HCT116 (cell line): ENCODE data around the gene PPARGC1A. TPM values are rescaled to one million over a fixed set of nuclear protein-coding genes. Genes with fewer than 3 reads are reported as not detected.

Source experiments
- ATAC-seq: fragments of 200-7000 bp; cut with Tn5 transposase; 2 replicates; pipeline ENCODE4 v1.9.1; 2020; ENCODE audit warnings: mild to moderate bottlenecking, moderate library complexity
- BruUV-seq: library from RNA; stranded (reverse); fragments of 400-500 nt; replicated peaks from 2 replicates; lab custom pipeline; 2021; lab: Mats Ljungman, UMichigan
- CTCF ChIA-PET: fragments of 300-600 bp; sonication (Branson Sonifier 250); formaldehyde crosslinking; loops from one replicate; lab custom pipeline; 2021; ENCODE audit warnings: antibody characterized with exemption; lab: Charles Lee
- POLR2A ChIA-PET: fragments of 300-600, 350-600 bp; sonication (Branson Sonifier 250); formaldehyde crosslinking; loops from one replicate; lab custom pipeline; 2021; ENCODE audit warnings: antibody characterized with exemption; lab: Charles Lee
- RAD21 ChIA-PET, 2 experiments: fragments of 300-600 bp; sonication (Branson Sonifier 250); formaldehyde crosslinking; loops; one replicate each; lab custom pipeline; 2023; ENCODE audit warnings: low total read pairs in 2 of 2; ENCODE audit not compliant: uncharacterized antibody in 2 of 2, unreplicated experiment in 2 of 2, low non-redundant PET in 1 of 2; lab: Charles Lee
- DNase-seq: peaks from one replicate; pipeline ENCODE4 v3.0.0-alpha.2; 2010; ENCODE audit warnings: low read depth, low spot score
- H2AFZ ChIP-seq: fragments of 200-600 bp; shearing (Covaris generic), sonication (generic); 2 replicates; pipeline ENCODE4 v1.6.1; 2017; ENCODE audit warnings: low read depth, mixed run types, mixed read lengths, antibody characterized with exemption, low read length; ENCODE audit not compliant: poor library complexity, severe bottlenecking
- H3K27ac ChIP-seq: 2 replicates; pipeline ENCODE4 v1.5.1; 2012; ENCODE audit warnings: low read depth, low read length
- H3K27me3 ChIP-seq: fragments of 200-600 bp; sonication (generic); 2 replicates; pipeline ENCODE4 v1.6.1; 2016; ENCODE audit warnings: mixed run types, low read length, mixed read lengths; ENCODE audit not compliant: insufficient read depth
- H3K36me3 ChIP-seq, 2 experiments: fragments of 200-500 bp in 1 of 2; fragments of 200-600 bp in 1 of 2; sonication (Bioruptor generic) in 1 of 2; sonication (generic) in 1 of 2; 2 replicates each; pipeline versions ENCODE4 v1.5.1 to v1.6.1; 2014 to 2016; ENCODE audit warnings: low read length in 2 of 2, inconsistent platforms in 1 of 2, mixed read lengths in 1 of 2, mixed run types in 1 of 2; ENCODE audit not compliant: insufficient read depth in 2 of 2, control insufficient read depth in 1 of 2
- H3K4me1 ChIP-seq, 2 experiments: fragments of 200-600 bp in 1 of 2; sonication (generic) in 1 of 2; 2 replicates each; pipeline versions ENCODE4 v1.5.1 to v1.6.1; 2012 to 2017; ENCODE audit warnings: low read length in 2 of 2, inconsistent platforms in 1 of 2, mild to moderate bottlenecking in 1 of 2, mixed read lengths in 1 of 2, mixed run types in 1 of 2, moderate library complexity in 1 of 2; ENCODE audit not compliant: insufficient read depth in 2 of 2, control insufficient read depth in 1 of 2
- H3K4me2 ChIP-seq: fragments of 200-600 bp; sonication (generic); 2 replicates; pipeline ENCODE4 v1.6.1; 2017; ENCODE audit warnings: mixed run types, low read length, mixed read lengths
- H3K4me3 ChIP-seq, 2 experiments: fragments of 200-600 bp in 1 of 2; sonication (generic) in 1 of 2; replicated peaks in 1 of 2; 2 replicates each; pipeline ENCODE4 v1.5.1; 2011 to 2016; ENCODE audit warnings: low read length in 2 of 2, control low read depth in 1 of 2, low read depth in 1 of 2, mild to moderate bottlenecking in 1 of 2, mixed read lengths in 1 of 2, mixed run types in 1 of 2
- H3K79me2 ChIP-seq: fragments of 200-600 bp; sonication (generic); 2 replicates; pipeline ENCODE4 v1.6.1; 2017; ENCODE audit warnings: mild to moderate bottlenecking, mixed run types, low read length, moderate library complexity, mixed read lengths; ENCODE audit not compliant: insufficient read depth
- H3K9ac ChIP-seq: fragments of 200-600 bp; sonication (generic); 2 replicates; pipeline ENCODE4 v1.6.1; 2016; ENCODE audit warnings: low read length, mixed read lengths
- H3K9me2 ChIP-seq: fragments of 200-600 bp; sonication (generic), shearing (Covaris generic); 2 replicates; pipeline ENCODE4 v1.6.1; 2017; ENCODE audit warnings: mixed run types, mild to moderate bottlenecking, moderate library complexity; ENCODE audit not compliant: insufficient read depth
- H3K9me3 ChIP-seq, 2 experiments: fragments of 200-500 bp in 1 of 2; fragments of 200-600 bp in 1 of 2; sonication (Bioruptor generic) in 1 of 2; sonication (generic) in 1 of 2; 2 replicates each; pipeline ENCODE4 v1.6.1; 2014 to 2017; ENCODE audit warnings: low read length in 2 of 2, mixed read lengths in 2 of 2, inconsistent platforms in 1 of 2, low read depth in 1 of 2, mild to moderate bottlenecking in 1 of 2, mixed run types in 1 of 2, moderate library complexity in 1 of 2; ENCODE audit not compliant: control insufficient read depth in 1 of 2, insufficient read depth in 1 of 2
- H4K20me1 ChIP-seq: fragments of 200-600 bp; sonication (generic), shearing (Covaris generic); 2 replicates; pipeline ENCODE4 v1.6.1; 2017; ENCODE audit warnings: mixed run types, mild to moderate bottlenecking, moderate library complexity; ENCODE audit not compliant: insufficient read depth
- CBX3 ChIP-seq: IDR thresholded peaks from 2 replicates; pipeline ENCODE4 v1.6.1; 2012; ENCODE audit warnings: low read depth
- CTCF ChIP-seq, 3 experiments: fragments of 200-600 bp in 1 of 3; sonication (generic) in 1 of 3; IDR thresholded peaks in 2 of 3; conservative IDR thresholded peaks in 1 of 3; 2 replicates each; pipeline ENCODE4 v1.5.1; 2012 to 2017; ENCODE audit warnings: low read depth in 2 of 3, low read length in 2 of 3, antibody characterized with exemption in 1 of 3, borderline replicate concordance in 1 of 3, control low read depth in 1 of 3, mild to moderate bottlenecking in 1 of 3, mixed read lengths in 1 of 3, mixed run types in 1 of 3, moderate library complexity in 1 of 3; ENCODE audit not compliant: insufficient read depth in 1 of 3
- EGR1 ChIP-seq: IDR thresholded peaks from 2 replicates; pipeline ENCODE4 v1.6.1; 2012; ENCODE audit warnings: low read depth
- ELF1 ChIP-seq: IDR thresholded peaks from 2 replicates; pipeline ENCODE4 v1.6.1; 2012; ENCODE audit warnings: low read depth, borderline replicate concordance
- FOSL1 ChIP-seq: IDR thresholded peaks from 2 replicates; pipeline ENCODE4 v1.6.1; 2012; ENCODE audit warnings: low read depth
- POLR2A ChIP-seq: IDR thresholded peaks from 2 replicates; pipeline ENCODE4 v1.7.0; 2011; ENCODE audit warnings: borderline replicate concordance; ENCODE audit not compliant: insufficient read depth, insufficient read length; ENCODE audit errors: extremely low read depth
- REST ChIP-seq: IDR thresholded peaks from 2 replicates; pipeline ENCODE4 v1.6.1; 2012; ENCODE audit warnings: low read depth
- SIN3A ChIP-seq: IDR thresholded peaks from 2 replicates; pipeline ENCODE4 v1.6.1; 2012; ENCODE audit warnings: low read depth
- intact Hi-C: fragments of 100-400 bp; cut with micrococcal nuclease; formaldehyde crosslinking; loops from 2 replicates; pipeline ENCODE4 v1.10.0; 2022
- total RNA-seq: library from RNA; stranded (reverse); gene quantifications from one replicate; pipeline ENCODE4 v1.2.1, GENCODE V29; 2021; ENCODE audit not compliant: unreplicated experiment

The PPARGC1A gene
- total RNA-seq, 1 experiment from 2014 or later = not detected

GRCh38 chr4:23779839-23780238 is 110.0 kb downstream of the PPARGC1A start:
- no peaks in the 10 kb centered on the region for H3K36me3 ChIP-seq
- no peak for DNase-seq
- no peak overlapping the region for H3K9ac ChIP-seq
- intact Hi-C loops = no loop called here
- TF ChIP-seq POLR2A = no peak
- TF ChIP-seq FOSL1 = no peak
- TF ChIP-seq ELF1 = no peak
- no peak for TF ChIP-seq EGR1
- no peak for TF ChIP-seq REST
- TF ChIP-seq SIN3A = no peak
- TF ChIP-seq CTCF (IDR thresholded peaks at IDR 0.05 in 2 of 3, conservative IDR thresholded peaks at IDR 0.05 in 1 of 3; ENCODE audit: borderline replicate concordance in 1 of 3, insufficient read depth in 1 of 3, low read depth in 2 of 3, low read length in 2 of 3) = no peak
- no peak for TF ChIP-seq CBX3
- H3K9me3 ChIP-seq = peaks cover 9 to 15% of the 10 kb centered on the region in 2 experiments; a peak in 2 of 4 replicates
- ChIA-PET POLR2A (no interaction called here), CTCF (no interaction called here), RAD21 (no interaction called here)
- H3K27me3 ChIP-seq = no peaks in the 10 kb centered on the region
- no peak for ATAC-seq
- H2AFZ ChIP-seq = no peak overlapping the region
- H3K4me2 ChIP-seq = no peak overlapping the region
- no TSS peak for BruUV-seq
- H3K4me1 ChIP-seq = no peaks in the 10 kb centered on the region
- no peaks in the 10 kb centered on the region for H4K20me1 ChIP-seq
- no peak overlapping the region for H3K4me3 ChIP-seq
- H3K27ac ChIP-seq = no peak overlapping the region
- H3K79me2 ChIP-seq = no peaks in the 10 kb centered on the region
- no peaks in the 10 kb centered on the region for H3K9me2 ChIP-seq
